Smooth muscle cell (in vitro differentiated cells): Measurements from ENCODE around the gene CAMK1D. TPM values are rescaled to one million over a fixed set of nuclear protein-coding genes. Genes with fewer than 3 reads are reported as not detected.
A peak's percentile ranks its signal among the peaks of the same experiment; 100 is the strongest.

Experiments used
- DNase-seq: peaks from one replicate; lab custom pipeline; 2025; ENCODE audit not compliant: unreplicated experiment; lab: John Stamatoyannopoulos, UW
- H2AFZ ChIP-seq: fragments of 200-600 bp; sonication (generic); 2 replicates; pipeline ENCODE4 v1.6.0; 2016; ENCODE audit warnings: antibody characterized with exemption, low read depth, mild to moderate bottlenecking
- H3F3A ChIP-seq: fragments of 200-600 bp; sonication (generic); 2 replicates; pipeline ENCODE4 v1.6.0; 2017; ENCODE audit warnings: antibody characterized with exemption, low read depth
- H3K27ac ChIP-seq: fragments of 200-600 bp; sonication (generic); 2 replicates; pipeline ENCODE4 v1.5.1; 2016; ENCODE audit warnings: low read depth, mild to moderate bottlenecking
- H3K27me3 ChIP-seq: fragments of 200-600 bp; sonication (generic); 2 replicates; pipeline ENCODE4 v1.6.1; 2016; ENCODE audit warnings: low read depth, mild to moderate bottlenecking
- H3K36me3 ChIP-seq: fragments of 200-600 bp; sonication (generic); 2 replicates; pipeline ENCODE4 v1.5.1; 2016; ENCODE audit warnings: low read depth
- H3K4me1 ChIP-seq: fragments of 200-600 bp; sonication (generic); 2 replicates; pipeline ENCODE4 v1.5.1; 2016; ENCODE audit warnings: low read depth
- H3K4me2 ChIP-seq: fragments of 200-600 bp; sonication (generic); 2 replicates; pipeline ENCODE4 v1.6.0; 2016; ENCODE audit warnings: mild to moderate bottlenecking
- H3K4me3 ChIP-seq: fragments of 200-600 bp; sonication (generic); 2 replicates; pipeline ENCODE4 v1.5.1; 2016; ENCODE audit warnings: mild to moderate bottlenecking
- H3K79me2 ChIP-seq: fragments of 200-600 bp; sonication (generic); 2 replicates; pipeline ENCODE4 v1.6.0; 2016; ENCODE audit warnings: low read depth, mild to moderate bottlenecking
- H3K9ac ChIP-seq: fragments of 200-600 bp; sonication (generic); 2 replicates; pipeline ENCODE4 v1.6.0; 2016; ENCODE audit warnings: low read depth
- H3K9me3 ChIP-seq: fragments of 200-600 bp; sonication (generic); replicated peaks from 2 replicates; pipeline ENCODE4 v1.5.1; 2016; ENCODE audit warnings: low read depth
- H4K20me1 ChIP-seq: fragments of 200-600 bp; sonication (generic); 2 replicates; pipeline ENCODE4 v1.6.0; 2016; ENCODE audit warnings: low read depth
- WGBS: methylation state at CpG from one replicate; pipeline ENCODE4 v1.1.7; 2016; ENCODE audit warnings: low lambda C conversion rate; 5-methylcytosine and 5-hydroxymethylcytosine counted together
- polyA plus RNA-seq: library from polyadenylated mRNA; unstranded; fragments of >200 nt; fragmentation: Nextera tagmentation; extraction: Ambion mirVana; gene quantifications from 2 replicates; pipeline ENCODE4 v1.2.1, GENCODE V29; 2016
- total RNA-seq: library from RNA; depleted of rRNA; stranded (reverse); fragments of >200 nt; gene quantifications from 2 replicates; pipeline ENCODE4 v1.2.3, GENCODE V29; 2014
- TF ChIP-seq, protein P1 (sequence below): fragments of 200-600 bp; sonication (generic); IDR thresholded peaks from 2 replicates; pipeline ENCODE4 v1.5.1; 2017; ENCODE audit warnings: borderline replicate concordance, mild to moderate bottlenecking, antibody characterized with exemption; ENCODE audit not compliant: insufficient read depth, poor library complexity, severe bottlenecking

The CAMK1D gene
- total and polyA plus RNA-seq, 2 experiments from 2014 or later = 1.6 to 2.3 TPM

DNA sequence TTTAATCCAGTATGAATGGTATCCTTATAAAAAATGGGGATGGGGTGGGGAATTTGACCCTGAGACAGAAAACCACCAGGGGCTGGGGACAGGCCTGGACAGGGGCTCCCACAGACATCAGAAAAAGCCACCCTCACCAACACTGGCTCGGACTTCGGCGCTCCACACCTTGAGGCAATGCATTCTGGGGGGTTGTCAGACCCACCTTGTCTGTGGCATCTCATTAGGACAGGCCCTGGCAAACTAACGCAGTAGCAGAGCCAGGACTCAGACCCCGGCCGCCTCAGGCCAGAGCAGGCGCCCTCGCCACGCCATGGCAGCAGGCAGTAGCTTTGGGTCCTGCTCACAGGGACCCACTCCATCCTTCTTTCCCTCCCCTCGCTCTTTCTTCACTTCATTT is 492.1 kb downstream of the CAMK1D start:
- no peaks in the 10 kb centered on the region for H3K36me3 ChIP-seq
- WGBS = 97% methylated on average over 10 of the region's 10 CpGs
- no peak overlapping the region for H3K9ac ChIP-seq
- H4K20me1 ChIP-seq = no peaks in the 10 kb centered on the region
- H3K4me3 ChIP-seq = no peak overlapping the region
- no peaks in the 10 kb centered on the region for H3K27me3 ChIP-seq
- H2AFZ ChIP-seq = no peak overlapping the region
- H3K79me2 ChIP-seq = no peaks in the 10 kb centered on the region
- peaks cover 25% of the 10 kb centered on the region for H3F3A ChIP-seq
- TF ChIP-seq, protein P1, sequence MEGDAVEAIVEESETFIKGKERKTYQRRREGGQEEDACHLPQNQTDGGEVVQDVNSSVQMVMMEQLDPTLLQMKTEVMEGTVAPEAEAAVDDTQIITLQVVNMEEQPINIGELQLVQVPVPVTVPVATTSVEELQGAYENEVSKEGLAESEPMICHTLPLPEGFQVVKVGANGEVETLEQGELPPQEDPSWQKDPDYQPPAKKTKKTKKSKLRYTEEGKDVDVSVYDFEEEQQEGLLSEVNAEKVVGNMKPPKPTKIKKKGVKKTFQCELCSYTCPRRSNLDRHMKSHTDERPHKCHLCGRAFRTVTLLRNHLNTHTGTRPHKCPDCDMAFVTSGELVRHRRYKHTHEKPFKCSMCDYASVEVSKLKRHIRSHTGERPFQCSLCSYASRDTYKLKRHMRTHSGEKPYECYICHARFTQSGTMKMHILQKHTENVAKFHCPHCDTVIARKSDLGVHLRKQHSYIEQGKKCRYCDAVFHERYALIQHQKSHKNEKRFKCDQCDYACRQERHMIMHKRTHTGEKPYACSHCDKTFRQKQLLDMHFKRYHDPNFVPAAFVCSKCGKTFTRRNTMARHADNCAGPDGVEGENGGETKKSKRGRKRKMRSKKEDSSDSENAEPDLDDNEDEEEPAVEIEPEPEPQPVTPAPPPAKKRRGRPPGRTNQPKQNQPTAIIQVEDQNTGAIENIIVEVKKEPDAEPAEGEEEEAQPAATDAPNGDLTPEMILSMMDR = no peak
- no peak for DNase-seq
- no peaks in the 10 kb centered on the region for H3K9me3 ChIP-seq
- peaks cover 7% of the 10 kb centered on the region for H3K4me1 ChIP-seq
- H3K4me2 ChIP-seq = no peak overlapping the region
- H3K27ac ChIP-seq = no peak overlapping the region

DNA sequence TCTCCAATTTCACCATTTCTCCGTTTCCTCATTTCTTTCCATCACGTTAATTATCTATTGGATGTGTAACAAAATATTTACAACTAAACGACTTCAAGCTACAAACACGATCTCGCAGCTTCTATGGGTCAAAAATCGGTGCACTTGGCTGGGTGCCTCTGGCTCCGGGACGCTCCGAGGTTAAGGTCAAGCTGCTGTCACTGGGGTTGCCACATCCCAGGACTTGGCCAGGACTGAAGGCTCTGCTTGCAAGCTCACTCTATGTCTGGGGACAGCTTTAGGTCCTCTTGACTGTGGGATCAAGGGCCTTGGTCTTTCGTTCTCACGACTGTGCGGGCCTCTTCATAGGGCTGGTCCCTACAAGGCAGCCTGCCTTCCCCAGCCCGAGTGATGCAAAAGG is 492.5 kb downstream of the CAMK1D start:
- no peak overlapping the region for H3K4me3 ChIP-seq
- H3K27me3 ChIP-seq = no peaks in the 10 kb centered on the region
- no peak overlapping the region for H3K9ac ChIP-seq
- H2AFZ ChIP-seq = no peak overlapping the region
- H3K27ac ChIP-seq = no peak overlapping the region
- no peaks in the 10 kb centered on the region for H3K9me3 ChIP-seq
- 90% methylated on average over 13 of the region's 13 CpGs for WGBS
- H3K79me2 ChIP-seq = no peaks in the 10 kb centered on the region
- H3K4me1 ChIP-seq = peaks cover 7% of the 10 kb centered on the region
- H4K20me1 ChIP-seq = no peaks in the 10 kb centered on the region
- DNase-seq = no peak
- H3K36me3 ChIP-seq = no peaks in the 10 kb centered on the region
- peaks cover 27% of the 10 kb centered on the region for H3F3A ChIP-seq
- H3K4me2 ChIP-seq = no peak overlapping the region
- TF ChIP-seq, protein P1 = no peak

DNA sequence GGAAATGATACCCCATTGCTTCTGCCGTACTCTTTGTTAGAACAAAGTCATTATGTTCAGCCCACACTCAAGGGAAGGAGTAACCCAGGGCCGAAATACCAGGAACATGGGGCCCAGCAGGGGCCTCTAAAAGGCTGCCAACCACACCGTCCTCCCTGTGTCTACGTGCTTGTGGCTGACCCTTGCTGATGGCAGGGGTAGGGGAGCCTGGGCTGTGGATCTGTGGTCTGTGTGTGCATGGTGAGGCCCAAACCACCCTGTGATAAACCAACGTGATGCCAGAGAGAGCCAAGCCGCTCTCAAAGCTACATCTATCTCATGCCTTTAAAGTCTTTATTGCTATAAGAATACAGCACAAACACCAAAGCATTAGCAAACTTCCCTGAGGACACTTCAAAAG is 493.0 kb downstream of the CAMK1D start:
- Histone ChIP-seq H3K27me3 (no peaks in the 10 kb centered on the region), H3K9ac (no peak overlapping the region), H3K36me3 (no peaks in the 10 kb centered on the region), H3K27ac (no peak overlapping the region), H3K79me2 (no peaks in the 10 kb centered on the region), H3F3A (peaks cover 27% of the 10 kb centered on the region), H3K4me3 (no peak overlapping the region), H4K20me1 (no peaks in the 10 kb centered on the region), H3K4me1 (peaks cover 7% of the 10 kb centered on the region), H3K9me3 (no peaks in the 10 kb centered on the region), H3K4me2 (no peak overlapping the region), H2AFZ (no peak overlapping the region)
- no peak for DNase-seq
- 58% methylated on average over 6 of the region's 6 CpGs for WGBS
- TF ChIP-seq, protein P1 = no peak

DNA sequence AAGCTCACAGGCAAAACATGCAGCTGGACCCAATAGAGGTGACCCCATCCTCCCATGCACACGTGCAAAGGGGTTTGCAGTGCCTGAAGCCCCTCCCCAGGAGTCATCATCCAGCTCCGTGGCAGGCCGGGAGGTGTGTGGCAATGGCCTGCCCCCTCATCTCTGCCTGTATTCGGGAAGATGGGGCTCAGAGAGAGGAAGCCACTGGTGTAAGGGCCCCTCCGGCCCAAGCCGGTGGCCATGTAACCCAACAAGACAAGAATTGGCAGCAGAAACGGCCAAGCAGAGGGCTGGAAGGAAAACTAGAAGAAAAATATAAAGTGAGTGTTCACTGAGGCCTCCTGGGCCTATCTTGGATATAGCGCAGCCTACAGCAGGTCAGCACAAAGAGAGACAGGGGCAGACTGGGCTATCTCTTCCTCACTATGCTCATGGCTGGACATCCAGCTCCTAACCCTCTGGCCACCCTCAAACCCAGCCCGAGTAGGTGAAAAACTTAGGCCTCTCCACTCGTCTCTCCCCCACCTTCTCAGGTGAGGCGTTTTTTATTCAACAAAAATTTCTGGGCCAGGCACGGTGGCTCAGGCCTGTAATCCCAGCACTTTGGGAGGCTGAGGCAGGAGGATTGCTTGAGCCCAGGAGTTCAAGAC is 494.1 kb downstream of the CAMK1D start:
- WGBS = 93% methylated on average over 12 of the region's 12 CpGs

More for the DNA sequence above, 494.1 kb downstream of the CAMK1D start:
- Histone ChIP-seq H3K27ac (peak overlapping the region; percentile 95), H3K4me2 (no peak overlapping the region), H3K9ac (no peak overlapping the region), H3K79me2 (no peaks in the 10 kb centered on the region), H3K4me3 (no peak overlapping the region), H3K36me3 (no peaks in the 10 kb centered on the region), H3K4me1 (peaks cover 7% of the 10 kb centered on the region), H2AFZ (no peak overlapping the region), H3K9me3 (no peaks in the 10 kb centered on the region), H3F3A (peaks cover 27% of the 10 kb centered on the region), H3K27me3 (no peaks in the 10 kb centered on the region), H4K20me1 (no peaks in the 10 kb centered on the region)
- TF ChIP-seq, protein P1 = no peak
- DNase-seq = no peak
